GM11168 (cell line): Measurements from ENCODE around the gene MAD1L1.

Source experiments
- in situ Hi-C: fragments of 300-500 bp; cut with MboI; formaldehyde crosslinking; loops from one replicate; pipeline ENCODE4 v1.12.0; 2022; ENCODE audit warnings: low sequenced_read_pairs; ENCODE audit not compliant: unreplicated experiment

Gene MAD1L1

GRCh38 chr7:2259480-2259879 lies 26.7 kb upstream of the MAD1L1 start:
- in situ Hi-C loops, result no loop called here

GRCh38 chr7:2258661-2259365 lies 26.1 kb upstream of the MAD1L1 start:
- in situ Hi-C loops, result no loop called here

GRCh38 chr7:2257651-2258050 lies 24.9 kb upstream of the MAD1L1 start:
- in situ Hi-C loops, result no loop called here

- in situ Hi-C loops, result no loop called here
These were observed 24.4 kb upstream of the MAD1L1 start for GRCh38 chr7:2257046-2257551.

GRCh38 chr7:2256306-2257045 lies 23.7 kb upstream of the MAD1L1 start:
- in situ Hi-C loops, result no loop called here

- in situ Hi-C loops, result no loop called here
These were observed 22.7 kb upstream of the MAD1L1 start for GRCh38 chr7:2255145-2256139.

- in situ Hi-C loops, result no loop called here
These were observed 21.8 kb upstream of the MAD1L1 start for GRCh38 chr7:2254429-2255144.

GRCh38 chr7:2253525-2254244 lies 20.9 kb upstream of the MAD1L1 start:
- in situ Hi-C loops, result no loop called here

GRCh38 chr7:2253021-2253420 lies 20.3 kb upstream of the MAD1L1 start:
- in situ Hi-C loops, result no loop called here

GRCh38 chr7:2251841-2252771 lies 19.4 kb upstream of the MAD1L1 start:
- in situ Hi-C loops, result no loop called here

GRCh38 chr7:2251381-2251780 lies 18.6 kb upstream of the MAD1L1 start:
- in situ Hi-C loops, result no loop called here

GRCh38 chr7:2249744-2250323 lies 17.1 kb upstream of the MAD1L1 start:
- in situ Hi-C loops, result loop anchor here (5.0 kb wide), 1 partner anchor 97 kb away; no protein-coding TSS in a partner anchor

GRCh38 chr7:2248984-2249694 lies 16.4 kb upstream of the MAD1L1 start:
- in situ Hi-C loops, result loop anchor here (5.0 kb wide), 1 partner anchor 98 kb away; no protein-coding TSS in a partner anchor

GRCh38 chr7:2247141-2247995 lies 14.6 kb upstream of the MAD1L1 start:
- in situ Hi-C loops, result loop anchor here (5.0 kb wide), 1 partner anchor 100 kb away; no protein-coding TSS in a partner anchor

- in situ Hi-C loops, result loop anchor here (5.0 kb wide), 1 partner anchor 101 kb away; no protein-coding TSS in a partner anchor
These were observed 13.3 kb upstream of the MAD1L1 start for GRCh38 chr7:2245883-2246675.
